ENCODE measurements around the gene LPP. TPM values are rescaled to one million over a fixed set of nuclear protein-coding genes. Genes with fewer than 3 reads are reported as not detected.

Gene LPP
- total and polyA plus RNA-seq, 10 of the 15 experiments (the other 5 are each of a cell fraction or from before 2014, with no cell fraction given), result under 0.01 to 0.62 (median 0.03) TPM

- Histone ChIP-seq H3K9me3 (replicated peaks; ENCODE audit: control insufficient read depth, insufficient read depth, low read length) (no peaks in the 10 kb centered on the region; the same call in 2 of the 3 replicates), H3K79me2 (ENCODE audit: control insufficient read depth, insufficient read depth, low read length) (no peaks in the 10 kb centered on the region), H3K4me2 (ENCODE audit: control insufficient read depth, insufficient read depth) (no peak overlapping the region), H2AFZ (ENCODE audit: control insufficient read depth, low read depth, low read length) (no peak overlapping the region), H3K9ac (ENCODE audit: control insufficient read depth, insufficient read depth, low read length) (no peak overlapping the region), H4K20me1 (ENCODE audit: control insufficient read depth, insufficient read depth) (no peaks in the 10 kb centered on the region), H3K27me3 (replicated peaks in 1 of 2; ENCODE audit: control insufficient read depth in 2 of 2, insufficient read depth in 2 of 2, low read length in 1 of 2) (peaks cover 0 to 3% of the 10 kb centered on the region in 2 experiments; a peak in 2 of 4 replicates), H3K4me3 (no peak overlapping the region), H3K36me3 (ENCODE audit: control insufficient read depth in 2 of 2, insufficient read depth in 2 of 2, low read length in 1 of 2) (no peaks in the 10 kb centered on the region), H3K4me1 (ENCODE audit: control insufficient read depth, insufficient read depth, low read length) (no peaks in the 10 kb centered on the region), H3K27ac (ENCODE audit: control insufficient read depth, insufficient read depth) (no peak overlapping the region)
- in situ Hi-C loops (cut with MboI), result no loop called here
- FAIRE-seq (no peak), ATAC-seq (no peak), DNase-seq (ENCODE audit: low read depth, low spot score) (no peak)
- intact Hi-C loops (cut with micrococcal nuclease; ENCODE audit: unreplicated experiment), result no loop called here
- RAD21 ChIA-PET (ENCODE audit: unreplicated experiment), result interaction anchor here (0.6 kb wide), 1 partner anchor 10 kb away, joined by 3 read pairs; no protein-coding TSS in a partner anchor
- POLR2A ChIA-PET, result no interaction called here
- BruUV-seq (replicated peaks), result no TSS peak
- CTCF ChIA-PET, result no interaction called here
- TF ChIP-seq KAT2A (conservative IDR thresholded peaks at IDR 0.05; ENCODE audit: control insufficient read depth, low read depth, low read length) (no peak), FOXM1 (IDR thresholded peaks at IDR 0.05; ENCODE audit: low read depth, low read length) (no peak), RBBP5 (conservative IDR thresholded peaks at IDR 0.05) (no peak), NRF1 (conservative IDR thresholded peaks at IDR 0.05; ENCODE audit: low read depth, low read length) (no peak), TCF12 (IDR thresholded peaks at IDR 0.05; ENCODE audit: low read depth, low read length) (no peak), MEF2B (IDR thresholded peaks at IDR 0.05; ENCODE audit: partially characterized antibody, poor library complexity, severe bottlenecking) (no peak), E2F8 (IDR thresholded peaks at IDR 0.05; ENCODE audit: low read depth, partially characterized antibody) (no peak), GABPA (IDR thresholded peaks at IDR 0.05; ENCODE audit: low read depth) (no peak), ZNF622 (IDR thresholded peaks at IDR 0.05) (no peak), SPI1 (IDR thresholded peaks at IDR 0.05; ENCODE audit: borderline replicate concordance, insufficient read depth, low read depth, low read length) (no peak), RCOR1 (conservative IDR thresholded peaks at IDR 0.05; ENCODE audit: low read depth, low read length) (no peak), USF2 (IDR thresholded peaks at IDR 0.05; ENCODE audit: borderline replicate concordance, low read depth, low read length) (no peak), PAX5 (IDR thresholded peaks at IDR 0.05; ENCODE audit: borderline replicate concordance, low read depth, low read length) (no peak), MTA2 (IDR thresholded peaks at IDR 0.05; ENCODE audit: low read depth) (no peak), JUNB (IDR thresholded peaks at IDR 0.05) (no peak), MXI1 (IDR thresholded peaks at IDR 0.05; ENCODE audit: low read depth, low read length) (no peak), NKRF (conservative IDR thresholded peaks at IDR 0.05) (no peak), CBFB (IDR thresholded peaks at IDR 0.05; ENCODE audit: low read depth) (no peak)
- SMC1A ChIA-PET (ENCODE audit: uncharacterized antibody, unreplicated experiment), result interaction anchor here (0.7 to 1.4 kb wide), 2 partner anchors 37 to 732 kb away, joined by 3 to 4 read pairs; no protein-coding TSS in a partner anchor
- 22% methylated on average over 4 of the region's 4 CpGs for WGBS (ENCODE audit: insufficient coverage, insufficient replicate concordance, low lambda C conversion rate, missing lambda C conversion rate)
Observed at GRCh38 chr3:188470508-188471130, 316.7 kb downstream of the LPP start.

Measured in GM12878 (cell line).